HCEC 1CT (cell line): ENCODE results near the gene SOX21.

Experiments
- DNase-seq: peaks from one replicate; pipeline ENCODE4 v3.0.0-alpha.2; 2017

Gene SOX21

GRCh38 chr13:94674609-94675348, 37.6 kb downstream of the SOX21 start:
- peak; percentile 17 for DNase-seq

GRCh38 chr13:94673851-94674250, 38.5 kb downstream of the SOX21 start:
- DNase-seq: no peak

GRCh38 chr13:94672400-94672799, 39.9 kb downstream of the SOX21 start:
- no peak for DNase-seq

- no peak for DNase-seq
Observed at GRCh38 chr13:94667190-94667589, 45.2 kb downstream of the SOX21 start.

GRCh38 chr13:94666065-94666464, 46.3 kb downstream of the SOX21 start:
- DNase-seq: no peak

- no peak for DNase-seq
Observed at GRCh38 chr13:94664889-94665288, 47.5 kb downstream of the SOX21 start.

GRCh38 chr13:94662274-94662945, 49.9 kb downstream of the SOX21 start:
- no peak for DNase-seq

- no peak for DNase-seq
Observed at GRCh38 chr13:94661406-94661805, 50.9 kb downstream of the SOX21 start.

- peak; percentile 55 for DNase-seq
Observed at GRCh38 chr13:94660695-94661326, 51.5 kb downstream of the SOX21 start.
